HG03064 (cell line): ENCODE results near the gene NXNL1.

Experiments used
- ATAC-seq: cut with Tn5 transposase; IDR thresholded peaks from one replicate; pipeline ENCODE4 v1.9.1; 2021; ENCODE audit warnings: low read depth; ENCODE audit not compliant: unreplicated experiment

NXNL1 gene

GRCh38 chr19:17423429-17424208, 37.1 kb downstream of the NXNL1 start:
- no peak for ATAC-seq

GRCh38 chr19:17421942-17422341, 38.8 kb downstream of the NXNL1 start:
- ATAC-seq: no peak

- ATAC-seq: peak; percentile 14
Measured at GRCh38 chr19:17420475-17420924, 40.2 kb downstream of the NXNL1 start.

GRCh38 chr19:17419621-17420474, 40.9 kb downstream of the NXNL1 start, which contains the start of gene MVB12A:
Gene MVB12A (plus strand): TSS chr19:17420047. CDS start chr19:17420136, 89 bp downstream.
- ATAC-seq: peak; percentile 83

- ATAC-seq: no peak
Measured at GRCh38 chr19:17419154-17419620, 41.5 kb downstream of the NXNL1 start.

GRCh38 chr19:17418710-17419109, 42.0 kb downstream of the NXNL1 start:
- no peak for ATAC-seq

- ATAC-seq: no peak
Measured at GRCh38 chr19:17415121-17415520, 45.6 kb downstream of the NXNL1 start.

GRCh38 chr19:17414097-17414496, 46.6 kb downstream of the NXNL1 start:
- ATAC-seq: no peak

GRCh38 chr19:17411801-17412200, 48.9 kb downstream of the NXNL1 start:
- no peak for ATAC-seq

- no peak for ATAC-seq
Measured at GRCh38 chr19:17409990-17410389, 50.7 kb downstream of the NXNL1 start.

GRCh38 chr19:17406887-17407196, 53.9 kb downstream of the NXNL1 start:
- no peak for ATAC-seq

- no peak for ATAC-seq
Measured at GRCh38 chr19:17406046-17406886, 54.5 kb downstream of the NXNL1 start.
